Astrocyte (in vitro differentiated cells and primary cell): ENCODE results near the gene CHST6.

ENCODE experiments used
- CTCF ChIP-seq: IDR thresholded peaks from 2 replicates; pipeline ENCODE4 v1.5.1; 2011; ENCODE audit warnings: low read depth, mild to moderate bottlenecking, inconsistent platforms, low read length, moderate library complexity; ENCODE audit not compliant: insufficient read depth
- EZH2 ChIP-seq: IDR thresholded peaks from 2 replicates; pipeline ENCODE4 v1.6.1; 2012; ENCODE audit warnings: mild to moderate bottlenecking, low read length, inconsistent platforms; ENCODE audit not compliant: insufficient read depth

DNA sequence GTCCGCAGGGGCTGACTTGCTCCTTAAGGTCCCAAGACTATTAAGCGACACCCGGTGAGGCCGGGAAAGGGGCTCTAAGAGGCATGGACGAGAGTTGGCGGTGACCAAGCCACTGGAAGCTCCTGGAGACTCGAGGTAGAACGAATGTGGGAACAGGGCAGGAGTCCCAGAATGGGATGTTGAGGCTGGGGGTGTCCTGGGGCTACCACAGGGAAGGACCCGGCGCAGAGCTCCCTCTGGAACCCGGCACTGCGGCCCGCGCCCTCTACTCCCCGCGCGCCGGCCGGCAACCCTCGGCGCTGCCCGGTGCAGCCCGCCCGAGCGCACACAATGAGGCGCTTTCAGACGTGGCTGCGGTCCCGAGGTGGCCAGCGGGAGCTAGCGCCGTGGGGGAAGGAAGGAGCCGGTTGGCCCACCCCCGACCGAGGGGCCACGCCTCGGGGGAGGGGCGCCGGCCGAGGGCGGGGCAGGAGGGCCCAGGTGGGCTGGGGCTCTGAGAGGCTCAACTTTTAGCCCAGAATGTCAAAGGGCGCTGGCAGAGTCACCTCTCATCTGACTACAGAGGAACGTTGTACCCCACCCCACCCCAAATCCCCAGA, at the start of gene CHST6:
- no peak for TF ChIP-seq CTCF
- no peak for TF ChIP-seq EZH2
